NCI-H2081 treated with DMSO at 0.1 percent for 48 hours (cell line): ENCODE measurements around the gene CDKAL1.

ENCODE experiments used
- DNase-seq: peaks from one replicate; lab custom pipeline; 2025; lab: John Stamatoyannopoulos, UW

The CDKAL1 gene

GRCh38 chr6:21258665-21259064 lies 724.4 kb downstream of the CDKAL1 start:
- no peak for DNase-seq

- DNase-seq: no peak
Observed at GRCh38 chr6:21259660-21260059, 725.4 kb downstream of the CDKAL1 start.

- no peak for DNase-seq
Observed at GRCh38 chr6:21262504-21262903, 728.2 kb downstream of the CDKAL1 start.

- DNase-seq: no peak
Observed at GRCh38 chr6:21263531-21264287, 729.5 kb downstream of the CDKAL1 start.

- peak; percentile 84 for DNase-seq
Observed at GRCh38 chr6:21264288-21265033, 730.2 kb downstream of the CDKAL1 start.

GRCh38 chr6:21265034-21265729 lies 730.9 kb downstream of the CDKAL1 start:
- DNase-seq: no peak

- no peak for DNase-seq
Observed at GRCh38 chr6:21265730-21266044, 731.4 kb downstream of the CDKAL1 start.

- DNase-seq: no peak
Observed at GRCh38 chr6:21270636-21271201, 736.5 kb downstream of the CDKAL1 start.

- no peak for DNase-seq
Observed at GRCh38 chr6:21271428-21272155, 737.3 kb downstream of the CDKAL1 start.

- DNase-seq: no peak
Observed at GRCh38 chr6:21273451-21273850, 739.2 kb downstream of the CDKAL1 start.

GRCh38 chr6:21274851-21275250 lies 740.6 kb downstream of the CDKAL1 start:
- no peak for DNase-seq

GRCh38 chr6:21277601-21278374 lies 743.5 kb downstream of the CDKAL1 start:
- no peak for DNase-seq

GRCh38 chr6:21278375-21278745 lies 744.1 kb downstream of the CDKAL1 start:
- no peak for DNase-seq

- no peak for DNase-seq
Observed at GRCh38 chr6:21279619-21280018, 745.4 kb downstream of the CDKAL1 start.

GRCh38 chr6:21281366-21281765 lies 747.1 kb downstream of the CDKAL1 start:
- DNase-seq: no peak
